GM12873 (cell line): ENCODE data around the gene GRIN1.

Experiments
- TF ChIP-seq, protein P1 (sequence below): IDR thresholded peaks from 2 replicates; pipeline ENCODE4 v1.5.1; 2012; ENCODE audit warnings: low read depth, mild to moderate bottlenecking, moderate library complexity, low read length, control low read depth; ENCODE audit not compliant: insufficient read depth; ENCODE audit errors: missing control alignments

GRIN1 gene

DNA sequence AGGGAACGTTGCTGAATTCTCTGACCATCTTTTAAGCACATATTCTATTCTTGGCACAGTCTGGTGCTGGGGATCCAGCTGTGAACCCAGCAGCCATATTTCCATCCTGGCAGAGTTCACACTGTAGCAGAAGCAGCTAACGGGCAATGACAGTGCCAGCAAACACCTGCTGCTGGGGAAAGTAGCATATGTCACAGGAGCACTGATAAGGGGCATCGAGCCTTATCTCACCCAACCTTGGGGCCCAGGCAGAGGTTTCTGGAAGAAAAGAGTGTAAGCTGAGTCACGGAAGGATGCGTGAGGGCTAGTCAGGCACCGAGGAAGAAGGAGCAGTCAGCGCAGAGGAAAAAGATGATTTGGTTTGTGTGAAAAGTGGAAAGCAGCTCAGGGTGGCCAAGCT is 67.6 kb downstream of the GRIN1 start:
- TF ChIP-seq, protein P1, sequence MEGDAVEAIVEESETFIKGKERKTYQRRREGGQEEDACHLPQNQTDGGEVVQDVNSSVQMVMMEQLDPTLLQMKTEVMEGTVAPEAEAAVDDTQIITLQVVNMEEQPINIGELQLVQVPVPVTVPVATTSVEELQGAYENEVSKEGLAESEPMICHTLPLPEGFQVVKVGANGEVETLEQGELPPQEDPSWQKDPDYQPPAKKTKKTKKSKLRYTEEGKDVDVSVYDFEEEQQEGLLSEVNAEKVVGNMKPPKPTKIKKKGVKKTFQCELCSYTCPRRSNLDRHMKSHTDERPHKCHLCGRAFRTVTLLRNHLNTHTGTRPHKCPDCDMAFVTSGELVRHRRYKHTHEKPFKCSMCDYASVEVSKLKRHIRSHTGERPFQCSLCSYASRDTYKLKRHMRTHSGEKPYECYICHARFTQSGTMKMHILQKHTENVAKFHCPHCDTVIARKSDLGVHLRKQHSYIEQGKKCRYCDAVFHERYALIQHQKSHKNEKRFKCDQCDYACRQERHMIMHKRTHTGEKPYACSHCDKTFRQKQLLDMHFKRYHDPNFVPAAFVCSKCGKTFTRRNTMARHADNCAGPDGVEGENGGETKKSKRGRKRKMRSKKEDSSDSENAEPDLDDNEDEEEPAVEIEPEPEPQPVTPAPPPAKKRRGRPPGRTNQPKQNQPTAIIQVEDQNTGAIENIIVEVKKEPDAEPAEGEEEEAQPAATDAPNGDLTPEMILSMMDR = no peak

DNA sequence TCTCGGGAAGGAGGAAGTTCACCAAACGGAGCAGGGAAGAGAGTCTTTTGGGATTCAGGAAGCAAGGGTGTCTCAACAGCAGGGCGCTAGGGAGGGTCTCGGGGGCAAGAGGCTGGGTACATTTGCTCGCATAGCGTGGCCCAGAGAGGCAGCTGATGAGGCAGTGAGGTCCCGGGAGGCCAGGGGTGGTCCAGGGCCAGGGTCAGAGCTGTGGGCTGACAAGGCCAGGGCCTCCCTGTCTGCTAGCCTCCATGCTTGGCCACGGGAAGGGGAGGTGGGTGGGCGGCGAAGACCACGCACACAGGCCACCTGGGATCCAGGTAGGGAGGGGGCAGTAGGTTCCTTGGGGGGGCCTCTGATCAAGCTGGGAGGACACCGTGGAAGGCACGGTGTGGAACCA is 72.6 kb downstream of the GRIN1 start:
- TF ChIP-seq, protein P1 = no peak

DNA sequence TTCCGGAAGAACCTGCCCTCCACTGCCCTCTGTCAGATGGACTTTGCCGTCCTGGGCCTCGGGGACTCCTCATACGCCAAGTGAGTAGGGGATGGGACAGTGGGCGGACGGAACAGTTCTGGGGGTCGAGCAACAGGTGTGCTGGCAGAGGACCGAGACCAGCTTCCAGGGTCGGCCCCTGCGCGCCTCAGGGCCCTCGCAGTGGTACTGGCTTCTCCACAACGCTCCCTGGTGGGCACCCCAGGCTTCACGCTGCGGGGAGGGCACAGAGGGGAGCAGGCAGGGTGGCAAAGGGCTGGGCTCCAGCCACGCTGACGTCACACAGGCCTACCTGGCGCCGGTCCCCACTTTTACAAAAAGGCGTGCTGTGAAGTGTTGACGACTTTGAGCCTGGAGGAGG is 73.6 kb downstream of the GRIN1 start:
- TF ChIP-seq, protein P1 = no peak

DNA sequence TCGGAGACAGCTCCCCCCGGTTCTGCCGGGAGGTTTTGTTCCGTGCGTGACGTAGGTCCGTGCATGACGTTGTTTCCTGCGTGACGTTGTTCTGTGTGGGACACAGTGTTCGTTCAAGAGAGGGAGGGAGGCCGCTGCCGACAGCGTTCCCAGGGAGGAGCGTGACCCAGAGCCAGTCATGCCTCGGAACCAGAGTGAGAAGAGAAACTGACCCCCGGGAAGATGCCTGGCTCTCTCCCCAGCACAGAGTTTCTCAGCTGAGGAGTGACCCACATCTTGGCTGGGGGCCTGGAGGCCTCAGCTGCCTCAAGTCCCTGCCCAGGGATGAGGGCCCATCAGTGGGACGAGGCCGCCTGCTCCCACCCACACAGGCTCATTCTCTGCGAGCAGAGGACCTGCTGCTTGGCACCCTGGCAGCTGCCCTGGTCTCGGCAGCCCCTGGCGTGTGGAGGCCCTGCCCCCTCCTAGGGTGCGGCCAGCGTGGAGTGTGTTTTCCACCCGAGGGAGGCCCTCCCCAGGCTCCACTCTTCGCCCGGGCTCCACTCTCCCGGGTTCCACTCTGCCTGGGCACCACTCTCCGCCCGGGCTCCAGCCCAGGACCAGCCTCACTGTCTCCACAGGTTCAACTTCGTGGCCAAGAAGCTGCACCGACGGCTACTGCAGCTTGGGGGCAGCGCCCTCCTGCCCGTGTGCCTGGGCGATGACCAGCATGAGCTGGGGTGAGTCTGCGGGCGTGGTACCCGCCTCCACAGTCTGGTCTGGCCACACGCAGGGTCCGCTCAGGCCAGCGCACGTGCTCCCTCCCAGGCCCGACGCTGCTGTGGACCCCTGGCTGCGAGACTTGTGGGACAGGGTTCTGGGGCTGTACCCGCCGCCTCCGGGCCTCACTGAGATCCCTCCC is 74.5 kb downstream of the GRIN1 start:
- TF ChIP-seq, protein P1 = no peak

DNA sequence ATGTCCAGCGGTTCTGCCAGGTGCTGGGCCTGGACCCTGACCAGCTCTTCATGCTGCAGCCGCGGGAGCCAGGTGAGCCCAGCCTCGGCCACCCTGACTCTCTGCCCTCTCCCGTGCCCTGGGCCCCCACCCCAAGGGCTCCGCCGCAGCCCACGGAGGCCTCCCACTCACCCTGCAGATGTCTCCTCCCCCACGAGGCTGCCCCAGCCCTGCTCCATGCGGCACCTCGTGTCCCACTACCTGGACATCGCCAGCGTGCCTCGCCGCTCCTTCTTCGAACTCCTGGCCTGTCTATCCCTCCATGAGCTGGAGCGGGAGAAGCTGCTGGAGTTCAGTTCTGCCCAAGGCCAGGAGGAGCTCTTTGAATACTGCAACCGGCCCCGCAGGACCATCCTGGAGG is 75.7 kb downstream of the GRIN1 start:
- TF ChIP-seq, protein P1 = no peak

DNA sequence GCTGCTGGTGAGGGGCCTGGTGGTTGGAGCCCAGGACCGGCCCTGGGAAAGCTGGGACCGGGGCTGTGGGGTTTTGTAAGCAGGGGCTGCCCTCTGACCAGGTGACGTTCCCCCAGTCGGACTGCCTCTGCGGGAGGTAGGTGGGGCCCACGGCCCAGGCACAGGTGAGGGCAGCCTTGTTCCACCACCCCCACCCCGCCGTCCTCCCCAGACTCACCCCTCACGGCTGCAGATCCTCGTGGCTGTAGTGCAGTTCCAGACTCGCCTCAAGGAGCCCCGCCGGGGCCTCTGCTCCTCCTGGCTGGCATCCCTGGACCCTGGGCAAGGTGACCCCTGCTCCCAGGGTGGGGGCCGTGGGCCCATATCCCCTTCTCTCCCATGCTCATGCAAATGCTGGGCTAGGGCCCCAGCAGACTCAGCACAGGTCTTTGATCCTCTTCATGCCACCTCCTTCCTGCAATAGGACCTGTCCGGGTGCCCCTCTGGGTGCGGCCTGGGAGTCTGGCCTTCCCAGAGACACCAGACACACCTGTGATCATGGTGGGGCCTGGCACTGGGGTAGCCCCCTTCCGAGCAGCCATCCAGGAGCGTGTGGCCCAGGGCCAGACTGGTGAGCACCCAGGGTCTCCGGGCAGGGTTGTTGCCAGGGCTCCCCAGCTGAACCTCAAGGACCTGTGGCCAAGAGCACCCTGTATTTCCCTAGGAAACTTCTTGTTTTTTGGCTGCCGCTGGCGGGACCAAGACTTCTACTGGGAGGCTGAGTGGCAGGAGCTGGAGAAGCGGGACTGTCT is 76.4 kb downstream of the GRIN1 start:
- TF ChIP-seq, protein P1 = no peak
